Central memory CD8-positive, alpha-beta T cell (primary cell): ENCODE data around the gene MAG.

ENCODE experiments used
- ATAC-seq: fragments of 150-1000 bp; cut with Tn5 transposase; replicated peaks from 2 replicates; pipeline ENCODE4 v1.10.0; 2022; ENCODE audit warnings: mild to moderate bottlenecking, moderate FRiP score, moderate number of reproducible peaks; ENCODE audit not compliant: poor library complexity, severe bottlenecking; ENCODE audit errors: extremely low read depth
- DNase-seq, 2 donors: peaks; one replicate each; pipeline ENCODE4 v3.0.0; 2021; ENCODE audit warnings: low spot score in 2 of 2
- H3K27ac Mint-ChIP-seq: one replicate; pipeline ENCODE4 v1.8.0; 2022; ENCODE audit warnings: low read depth, mild to moderate bottlenecking, moderate library complexity, mixed read lengths
- H3K27me3 Mint-ChIP-seq: one replicate; pipeline ENCODE4 v1.8.0; 2022; ENCODE audit warnings: mixed read lengths
- H3K36me3 Mint-ChIP-seq: one replicate; pipeline ENCODE4 v1.8.0; 2022; ENCODE audit warnings: mild to moderate bottlenecking, moderate library complexity, mixed read lengths; ENCODE audit not compliant: insufficient read depth
- H3K4me1 Mint-ChIP-seq: one replicate; pipeline ENCODE4 v1.8.0; 2022; ENCODE audit warnings: mixed read lengths
- H3K4me3 Mint-ChIP-seq: one replicate; pipeline ENCODE4 v1.8.0; 2022; ENCODE audit warnings: mild to moderate bottlenecking, moderate library complexity, mixed read lengths
- H3K9me3 Mint-ChIP-seq: one replicate; pipeline ENCODE4 v1.8.0; 2022; ENCODE audit warnings: mixed read lengths

The MAG gene

GRCh38 chr19:35311901-35312665 lies 20.1 kb downstream of the MAG start:
- ATAC-seq (no peak), DNase-seq (no peak)
- Mint-ChIP-seq H3K27ac (no peak overlapping the region), H3K27me3 (peaks cover 38% of the 10 kb centered on the region), H3K9me3 (no peaks in the 10 kb centered on the region), H3K4me1 (no peaks in the 10 kb centered on the region), H3K36me3 (no peaks in the 10 kb centered on the region), H3K4me3 (no peak overlapping the region)

DNA sequence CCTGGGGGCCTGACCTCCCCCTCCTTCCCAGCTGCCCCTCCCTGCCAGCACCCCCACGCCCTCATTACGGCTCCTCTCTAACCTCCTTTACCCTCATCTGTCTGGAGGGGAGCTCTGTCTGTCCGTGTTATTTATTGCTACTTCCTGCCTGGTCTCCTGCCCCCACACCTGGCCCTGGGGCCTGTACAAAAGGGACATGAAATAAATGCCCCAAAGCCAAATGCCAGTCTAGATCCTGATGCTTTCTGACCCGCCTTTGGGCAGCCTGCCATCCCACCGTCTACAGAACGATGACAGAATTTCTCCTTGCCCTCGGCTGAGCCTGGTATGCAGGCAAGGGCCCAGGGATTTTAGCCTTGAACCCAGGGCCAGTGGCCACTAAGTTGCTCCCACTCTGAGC lies 21.6 kb downstream of the MAG start:
- Mint-ChIP-seq H3K4me1 (peaks cover 2% of the 10 kb centered on the region), H3K4me3 (no peak overlapping the region), H3K9me3 (no peaks in the 10 kb centered on the region), H3K27ac (peak overlapping the region; percentile 57), H3K36me3 (no peaks in the 10 kb centered on the region), H3K27me3 (peaks cover 34% of the 10 kb centered on the region)
- ATAC-seq (no peak), DNase-seq (no peak)

DNA sequence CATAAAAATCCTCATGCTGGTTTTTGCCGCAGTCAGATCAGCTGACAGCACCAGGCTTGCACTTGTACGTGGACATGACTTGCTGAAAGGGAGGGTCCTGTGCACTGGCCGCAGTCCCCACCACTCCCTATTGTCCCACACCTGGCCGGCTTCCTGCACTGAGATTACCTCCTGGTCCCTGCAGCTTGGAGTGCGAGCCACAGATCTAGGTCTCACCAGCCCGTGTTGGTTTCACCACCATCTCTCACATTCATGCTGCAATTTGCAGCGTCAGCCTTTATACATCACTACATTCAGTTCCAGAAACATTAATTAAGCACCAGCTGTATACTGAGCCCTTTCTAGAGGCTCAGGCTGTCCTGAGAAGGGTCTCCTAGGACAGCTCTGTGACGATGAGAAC lies 22.1 kb downstream of the MAG start:
- Mint-ChIP-seq H3K4me3 (no peak overlapping the region), H3K27me3 (peaks cover 34% of the 10 kb centered on the region), H3K36me3 (no peaks in the 10 kb centered on the region), H3K27ac (peak overlapping the region; percentile 57), H3K9me3 (no peaks in the 10 kb centered on the region), H3K4me1 (peaks cover 7% of the 10 kb centered on the region)
- no peak for ATAC-seq
- no peak for DNase-seq

DNA sequence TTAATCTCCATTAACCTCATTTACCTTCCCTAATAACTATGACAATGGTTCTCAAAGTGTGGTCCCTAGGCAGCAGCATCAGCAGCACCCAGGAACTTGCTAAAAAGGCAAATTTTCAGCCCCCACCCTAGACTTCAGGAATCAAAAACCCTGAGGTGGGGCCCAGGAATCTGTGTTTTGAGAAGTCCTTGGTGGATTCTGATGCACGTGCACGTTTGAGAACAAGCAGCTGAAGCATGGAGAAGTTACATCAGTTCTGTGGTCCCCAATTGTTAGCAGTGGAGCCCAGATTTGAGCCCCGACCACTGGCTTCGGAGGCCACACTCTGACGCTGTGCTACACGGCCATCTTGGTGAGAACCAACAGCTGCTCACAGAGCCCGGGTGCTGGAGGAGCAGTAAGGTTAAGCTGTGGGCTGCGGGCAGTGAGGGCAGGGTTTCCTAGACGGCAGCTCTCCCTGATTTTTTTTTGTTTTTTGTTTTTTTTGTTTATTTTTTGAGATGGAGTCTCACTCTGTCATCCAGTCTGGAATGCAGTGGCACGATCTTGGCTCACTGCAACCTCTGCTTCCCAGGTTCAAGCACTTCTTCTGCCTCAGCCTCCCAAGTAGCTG lies 23.0 kb downstream of the MAG start:
- no peak overlapping the region for H3K27ac Mint-ChIP-seq
- H3K27me3 Mint-ChIP-seq, result peaks cover 29% of the 10 kb centered on the region

DNA sequence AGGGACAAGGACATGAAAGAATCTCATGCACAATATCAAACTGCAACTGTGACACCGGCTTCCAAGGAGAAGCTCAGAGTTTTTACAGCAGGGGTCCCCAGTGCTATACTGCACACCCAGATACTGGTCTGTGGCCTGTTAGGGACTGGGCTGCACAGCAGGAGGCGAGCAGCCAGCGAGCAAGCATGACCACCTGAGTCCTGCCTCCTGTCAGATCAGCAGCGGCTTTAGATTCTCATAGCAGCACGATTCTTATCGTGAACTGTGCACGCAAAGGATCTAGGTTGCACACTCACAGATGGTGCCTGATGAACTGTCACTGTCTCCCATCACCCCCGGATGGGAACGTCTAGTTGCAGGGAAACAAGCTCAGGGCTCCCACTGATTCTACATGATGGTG lies 23.9 kb downstream of the MAG start:
- Mint-ChIP-seq H3K36me3 (no peaks in the 10 kb centered on the region), H3K4me1 (peaks cover 7% of the 10 kb centered on the region), H3K27ac (no peak overlapping the region)

More for the DNA sequence above, 23.0 kb downstream of the MAG start:
- Mint-ChIP-seq H3K4me1 (peaks cover 7% of the 10 kb centered on the region), H3K4me3 (no peak overlapping the region), H3K36me3 (no peaks in the 10 kb centered on the region), H3K9me3 (no peaks in the 10 kb centered on the region)
- DNase-seq (no peak), ATAC-seq (no peak)

DNA sequence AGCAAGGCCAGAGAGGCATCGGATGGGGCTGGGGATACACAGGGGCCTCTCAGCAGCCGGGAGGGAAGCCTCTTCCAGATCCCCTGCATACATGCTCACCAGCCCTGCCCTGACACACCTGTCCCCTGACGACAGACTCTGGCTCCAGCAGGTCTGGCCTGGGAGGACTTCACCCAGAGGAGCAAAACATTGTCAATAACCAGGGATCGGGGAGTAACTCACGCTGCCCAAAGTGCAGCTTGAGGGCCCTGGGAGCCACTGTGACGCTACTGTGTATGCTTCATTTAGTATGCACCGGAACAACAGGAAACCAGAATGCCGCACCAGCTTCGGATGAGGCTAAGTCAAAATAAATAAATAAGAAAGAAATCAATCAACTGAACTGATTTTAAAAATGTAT lies 24.6 kb downstream of the MAG start:
- Mint-ChIP-seq H3K4me3 (no peak overlapping the region), H3K27me3 (peaks cover 29% of the 10 kb centered on the region), H3K36me3 (no peaks in the 10 kb centered on the region), H3K9me3 (no peaks in the 10 kb centered on the region), H3K4me1 (peaks cover 7% of the 10 kb centered on the region), H3K27ac (no peak overlapping the region)
- ATAC-seq (no peak), DNase-seq (no peak)

More for the DNA sequence above, 23.9 kb downstream of the MAG start:
- DNase-seq (no peak), ATAC-seq (no peak)
- Mint-ChIP-seq H3K4me3 (no peak overlapping the region), H3K27me3 (peaks cover 29% of the 10 kb centered on the region), H3K9me3 (no peaks in the 10 kb centered on the region)

DNA sequence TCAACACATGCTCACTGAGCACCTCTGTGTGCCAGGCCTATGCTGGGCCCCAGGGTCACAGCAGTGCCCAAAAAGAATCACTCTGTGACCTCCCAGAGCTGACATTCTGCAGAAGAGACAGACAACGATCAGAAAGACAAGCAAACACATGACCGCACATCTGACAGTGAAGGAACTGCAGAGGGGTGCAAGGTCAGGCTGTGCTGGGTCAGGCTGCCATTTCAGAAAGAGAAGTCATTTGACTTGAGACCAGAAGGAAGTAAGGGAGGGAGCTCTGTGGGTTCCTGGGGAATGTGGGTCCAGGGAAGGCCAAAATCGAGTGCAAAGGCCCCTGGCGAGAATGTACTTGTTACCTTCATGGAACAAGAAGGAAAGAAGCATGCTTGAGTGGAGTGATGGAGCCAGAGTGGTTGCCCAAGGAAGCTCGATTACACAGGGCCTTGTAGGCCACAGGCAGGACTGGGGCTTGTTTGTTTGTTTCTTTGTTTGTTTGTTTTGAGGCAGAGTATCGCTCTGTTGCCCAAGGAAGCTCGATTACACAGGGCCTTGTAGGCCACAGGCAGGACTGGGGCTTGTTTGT lies 25.6 kb downstream of the MAG start:
- DNase-seq, result no peak
- no peak overlapping the region for H3K4me3 Mint-ChIP-seq
- peaks cover 29% of the 10 kb centered on the region for H3K27me3 Mint-ChIP-seq
- H3K4me1 Mint-ChIP-seq, result peaks cover 7% of the 10 kb centered on the region
- H3K27ac Mint-ChIP-seq, result no peak overlapping the region
- no peaks in the 10 kb centered on the region for H3K36me3 Mint-ChIP-seq
- no peak for ATAC-seq
- H3K9me3 Mint-ChIP-seq, result peaks cover 6% of the 10 kb centered on the region

DNA sequence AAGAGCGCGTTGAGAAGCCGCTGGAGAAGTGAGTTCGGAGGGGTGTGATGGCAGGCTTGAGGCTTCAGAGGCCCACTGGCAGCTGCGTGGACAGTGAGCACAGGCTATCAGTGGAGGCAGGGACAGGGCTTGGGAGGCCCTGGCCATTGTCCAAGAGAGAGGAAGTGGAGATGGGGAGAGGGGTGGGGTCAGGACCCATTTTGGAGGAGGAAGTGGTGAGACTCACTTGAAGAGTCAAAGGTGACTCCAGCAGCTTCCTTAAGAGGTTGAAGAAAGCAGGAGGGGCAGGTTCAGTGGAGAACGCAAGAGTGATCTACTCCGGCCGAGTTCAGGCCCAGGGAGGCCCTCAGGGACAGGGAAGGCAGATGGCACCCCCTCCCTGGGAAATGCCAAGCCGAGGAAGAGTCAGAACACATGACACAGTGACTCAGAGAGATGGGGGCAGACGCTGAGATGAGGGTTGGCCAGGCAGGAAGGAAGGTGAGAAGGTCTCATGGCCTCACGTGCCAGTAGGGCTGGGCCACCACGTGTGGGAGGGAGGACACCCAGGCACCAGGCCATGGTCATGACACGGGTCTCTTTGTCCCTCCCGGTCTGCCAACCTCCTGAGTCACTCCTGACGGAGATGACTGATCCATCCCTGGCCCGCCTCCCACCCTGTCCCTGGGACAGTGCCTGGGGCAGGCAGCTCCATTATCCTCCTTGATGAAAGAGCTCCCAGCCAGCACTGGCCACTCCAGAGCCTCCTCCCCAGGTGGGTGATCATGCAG lies 26.9 kb downstream of the MAG start:
- DNase-seq, result no peak
- Mint-ChIP-seq H3K27ac (no peak overlapping the region), H3K4me1 (peaks cover 7% of the 10 kb centered on the region), H3K9me3 (peaks cover 6% of the 10 kb centered on the region), H3K36me3 (no peaks in the 10 kb centered on the region), H3K27me3 (peaks cover 21% of the 10 kb centered on the region), H3K4me3 (no peak overlapping the region)
- ATAC-seq, result peak; percentile 14

- DNase-seq (no peak), ATAC-seq (no peak)
- H3K4me1 Mint-ChIP-seq, result peaks cover 7% of the 10 kb centered on the region
- peaks cover 11% of the 10 kb centered on the region for H3K27me3 Mint-ChIP-seq
- H3K36me3 Mint-ChIP-seq, result peaks cover 2% of the 10 kb centered on the region
- H3K4me3 Mint-ChIP-seq, result no peak overlapping the region
- H3K9me3 Mint-ChIP-seq, result peaks cover 6% of the 10 kb centered on the region
- no peak overlapping the region for H3K27ac Mint-ChIP-seq
Observed at GRCh38 chr19:35320065-35320713, 28.2 kb downstream of the MAG start.

DNA sequence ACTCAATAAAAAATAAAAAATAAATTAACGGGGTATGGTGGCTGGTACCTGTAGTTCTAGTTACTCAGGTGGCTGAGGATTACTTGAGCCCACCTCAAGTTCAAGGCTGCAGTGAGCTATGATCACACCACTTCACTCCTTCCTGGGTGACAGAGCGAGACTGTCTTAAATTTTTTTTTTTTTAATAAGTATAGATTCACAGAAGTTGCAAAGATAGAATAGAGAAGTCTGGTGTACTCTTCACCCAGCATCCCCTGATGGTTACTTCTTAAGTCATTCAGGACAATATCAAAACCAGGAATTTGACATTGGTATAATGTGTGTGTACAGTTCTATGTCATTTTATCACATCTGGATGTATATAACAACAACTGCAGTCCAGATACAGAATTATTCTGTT lies 29.3 kb downstream of the MAG start:
- no peak overlapping the region for H3K27ac Mint-ChIP-seq
- ATAC-seq, result no peak
- H3K27me3 Mint-ChIP-seq, result peaks cover 11% of the 10 kb centered on the region
- peaks cover 6% of the 10 kb centered on the region for H3K9me3 Mint-ChIP-seq
- peaks cover 7% of the 10 kb centered on the region for H3K4me1 Mint-ChIP-seq
- DNase-seq, result no peak
- H3K4me3 Mint-ChIP-seq, result no peak overlapping the region
- H3K36me3 Mint-ChIP-seq, result peaks cover 2% of the 10 kb centered on the region

GRCh38 chr19:35322014-35322413 lies 30.1 kb downstream of the MAG start:
- peaks cover 6% of the 10 kb centered on the region for H3K9me3 Mint-ChIP-seq
- peaks cover 2% of the 10 kb centered on the region for H3K36me3 Mint-ChIP-seq
- DNase-seq (no peak), ATAC-seq (no peak)
- no peak overlapping the region for H3K4me3 Mint-ChIP-seq
- no peak overlapping the region for H3K27ac Mint-ChIP-seq
- peaks cover 11% of the 10 kb centered on the region for H3K27me3 Mint-ChIP-seq
- H3K4me1 Mint-ChIP-seq, result peaks cover 7% of the 10 kb centered on the region

DNA sequence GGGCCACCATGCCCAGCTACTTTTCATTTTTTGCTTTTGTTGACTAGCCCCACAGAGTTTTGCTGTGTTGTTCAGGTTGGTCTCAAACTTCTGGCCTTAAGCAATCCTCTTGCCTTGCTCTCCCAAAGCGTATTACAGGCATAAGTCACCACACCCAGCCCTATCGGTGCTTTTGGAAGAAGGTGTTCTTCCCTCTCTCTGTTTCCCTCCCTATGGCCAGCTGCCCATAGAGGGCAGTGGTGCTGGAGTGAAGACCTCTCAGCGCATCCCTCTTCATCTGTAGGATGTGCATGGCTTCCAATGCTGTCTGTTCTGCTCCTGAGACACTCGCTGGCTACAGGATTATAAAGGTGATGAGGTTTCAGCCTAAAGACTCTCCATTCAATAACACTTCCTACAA lies 35.7 kb downstream of the MAG start:
- Mint-ChIP-seq H3K9me3 (no peaks in the 10 kb centered on the region), H3K27ac (no peak overlapping the region), H3K27me3 (peaks cover 28% of the 10 kb centered on the region), H3K36me3 (peaks cover 2% of the 10 kb centered on the region), H3K4me3 (no peak overlapping the region), H3K4me1 (no peaks in the 10 kb centered on the region)
- DNase-seq, result no peak
- no peak for ATAC-seq
